Stimulated activated CD4-positive, alpha-beta T cell treated with anti-CD3 and anti-CD28 coated beads, TNF-alpha, amount 100 ng/mL, for 4 hours (primary cell): ENCODE results near the gene ZIC5.
"Not testable (repeated sequence)": the region's sequence is repeated elsewhere in the genome, so short reads cannot be mapped to it uniquely, and the experiment has no call there.

ENCODE experiments used
- DNase-seq, 3 experiments: peaks; one replicate each; pipeline ENCODE4 v3.0.0-alpha.2; 2020; ENCODE audit warnings: low read depth in 3 of 3

ZIC5 gene

GRCh38 chr13:99960663-99961311 lies 10.8 kb downstream of the ZIC5 start:
- no peak for DNase-seq

- no peak for DNase-seq
These were observed 11.9 kb downstream of the ZIC5 start for GRCh38 chr13:99959540-99960230.

- no peak for DNase-seq
These were observed 12.4 kb downstream of the ZIC5 start for GRCh38 chr13:99959127-99959539.

GRCh38 chr13:99958406-99959126 lies 13.0 kb downstream of the ZIC5 start:
- no peak for DNase-seq

- no peak for DNase-seq
These were observed 14.9 kb downstream of the ZIC5 start for GRCh38 chr13:99956473-99957349.

GRCh38 chr13:99955747-99956472 lies 15.7 kb downstream of the ZIC5 start:
- no peak for DNase-seq

- no peak for DNase-seq
These were observed 16.3 kb downstream of the ZIC5 start for GRCh38 chr13:99955107-99955746.

GRCh38 chr13:99953138-99953755 lies 18.3 kb downstream of the ZIC5 start:
- DNase-seq = no peak

GRCh38 chr13:99951666-99952065 lies 19.9 kb downstream of the ZIC5 start:
- DNase-seq = not testable (repeated sequence)

- DNase-seq = no peak
These were observed 21.7 kb downstream of the ZIC5 start for GRCh38 chr13:99949679-99950413.

GRCh38 chr13:99948907-99949678 lies 22.5 kb downstream of the ZIC5 start:
- DNase-seq = no peak

- no peak for DNase-seq
These were observed 23.2 kb downstream of the ZIC5 start for GRCh38 chr13:99948411-99948810.

- no peak for DNase-seq
These were observed 23.9 kb downstream of the ZIC5 start for GRCh38 chr13:99947666-99948065.

GRCh38 chr13:99945515-99945914 lies 26.1 kb downstream of the ZIC5 start:
- DNase-seq = not testable (repeated sequence)

- DNase-seq = no peak
These were observed 27.0 kb downstream of the ZIC5 start for GRCh38 chr13:99944606-99945005.

- DNase-seq = no peak
These were observed 27.5 kb downstream of the ZIC5 start for GRCh38 chr13:99944102-99944501.

- DNase-seq = no peak
These were observed 29.7 kb downstream of the ZIC5 start for GRCh38 chr13:99941911-99942310.

GRCh38 chr13:99941086-99941485 lies 30.5 kb downstream of the ZIC5 start:
- no peak for DNase-seq

- no peak for DNase-seq
These were observed 32.9 kb downstream of the ZIC5 start for GRCh38 chr13:99938635-99939034.
